ENCODE measurements around the gene NECAB2.

DNA sequence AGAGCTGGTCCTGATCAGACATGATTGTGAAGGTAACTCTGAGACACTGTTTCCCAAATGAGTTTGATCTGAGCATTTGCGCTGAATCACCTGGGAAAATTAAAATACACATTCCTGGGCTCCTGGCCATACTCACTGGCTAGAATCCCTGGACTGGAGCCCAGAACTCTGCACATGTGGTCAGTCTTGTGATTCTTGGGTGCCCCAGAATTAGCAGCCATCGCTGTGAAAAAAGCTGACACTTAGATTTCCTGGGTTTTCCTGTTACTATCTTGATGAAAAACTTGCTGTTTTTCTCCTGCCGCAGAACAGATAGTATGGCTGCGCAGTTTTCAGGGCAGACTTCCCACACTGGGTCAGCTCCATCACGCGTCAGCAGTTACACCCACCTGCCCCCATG lies 24.6 kb downstream of the NECAB2 start:
- TF ChIP-seq, protein P1, sequence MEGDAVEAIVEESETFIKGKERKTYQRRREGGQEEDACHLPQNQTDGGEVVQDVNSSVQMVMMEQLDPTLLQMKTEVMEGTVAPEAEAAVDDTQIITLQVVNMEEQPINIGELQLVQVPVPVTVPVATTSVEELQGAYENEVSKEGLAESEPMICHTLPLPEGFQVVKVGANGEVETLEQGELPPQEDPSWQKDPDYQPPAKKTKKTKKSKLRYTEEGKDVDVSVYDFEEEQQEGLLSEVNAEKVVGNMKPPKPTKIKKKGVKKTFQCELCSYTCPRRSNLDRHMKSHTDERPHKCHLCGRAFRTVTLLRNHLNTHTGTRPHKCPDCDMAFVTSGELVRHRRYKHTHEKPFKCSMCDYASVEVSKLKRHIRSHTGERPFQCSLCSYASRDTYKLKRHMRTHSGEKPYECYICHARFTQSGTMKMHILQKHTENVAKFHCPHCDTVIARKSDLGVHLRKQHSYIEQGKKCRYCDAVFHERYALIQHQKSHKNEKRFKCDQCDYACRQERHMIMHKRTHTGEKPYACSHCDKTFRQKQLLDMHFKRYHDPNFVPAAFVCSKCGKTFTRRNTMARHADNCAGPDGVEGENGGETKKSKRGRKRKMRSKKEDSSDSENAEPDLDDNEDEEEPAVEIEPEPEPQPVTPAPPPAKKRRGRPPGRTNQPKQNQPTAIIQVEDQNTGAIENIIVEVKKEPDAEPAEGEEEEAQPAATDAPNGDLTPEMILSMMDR (optimal IDR thresholded peaks at IDR 0.05 in 1 of 3, IDR thresholded peaks at IDR 0.05 in 1 of 3, conservative IDR thresholded peaks at IDR 0.05 in 1 of 3; ENCODE audit: extremely low read depth in 1 of 3, insufficient read depth in 2 of 3, low read length in 3 of 3): no peak
- TF ChIP-seq EZH2 (IDR thresholded peaks at IDR 0.05; ENCODE audit: low read length): no peak

Data from keratinocyte (primary cell).